HepG2 (cell line): Measurements from ENCODE around the gene PLLP. TPM values are rescaled to one million over a fixed set of nuclear protein-coding genes. Genes with fewer than 3 reads are reported as not detected.
A peak's percentile ranks its signal among the peaks of the same experiment; 100 is the strongest.

Experiments used
- ATAC-seq: fragments of 200-7000 bp; cut with Tn5 transposase; 3 replicates; pipeline ENCODE4 v1.9.1; 2020; ENCODE audit warnings: mild to moderate bottlenecking, moderate library complexity
- BruUV-seq: library from RNA; stranded (reverse); fragments of 400-500 nt; replicated peaks from 2 replicates; lab custom pipeline; 2021; lab: Mats Ljungman, UMichigan
- CTCF ChIA-PET: fragments of 300-600 bp; formaldehyde crosslinking; extraction: SDS; loops from one replicate; lab custom pipeline; 2021; ENCODE audit warnings: low total read pairs, inconsistent platforms, low intra/inter-chr PET ratio; lab: Yijun Ruan, JAX
- POLR2A ChIA-PET: fragments of 350-600 bp; sonication (Branson Sonifier 250); formaldehyde crosslinking; loops from one replicate; lab custom pipeline; 2020; ENCODE audit warnings: antibody characterized with exemption, inconsistent platforms; lab: Yijun Ruan, JAX
- DNase-seq: peaks from one replicate; pipeline ENCODE4 v3.0.0-alpha.2; 2015; ENCODE audit warnings: low spot score
- FAIRE-seq: peaks from 3 replicates; lab custom pipeline; 2011; peaks lifted over from hg19 to GRCh38; lab: Jason Lieb, UNC
- H2AFZ ChIP-seq: one replicate; pipeline ENCODE4 v1.6.1; 2011; ENCODE audit warnings: low read length, inconsistent platforms
- H3K27ac ChIP-seq: fragments of 300-600 bp; 3 replicates; pipeline ENCODE4 v1.8.0; 2011; ENCODE audit warnings: mixed run types, mild to moderate bottlenecking, mixed read lengths, low read length, inconsistent platforms; ENCODE audit not compliant: insufficient read depth; ENCODE audit errors: extremely low read length
- H3K27me3 ChIP-seq, 2 experiments: fragments of 200-600 bp in 1 of 2; 2 replicates in 1 of 2; 3 replicates in 1 of 2; pipeline versions ENCODE4 v1.6.0 to v1.8.0; 2011; ENCODE audit warnings: low read length in 2 of 2, mild to moderate bottlenecking in 2 of 2, moderate library complexity in 2 of 2, inconsistent platforms in 1 of 2; ENCODE audit not compliant: insufficient read depth in 2 of 2, control insufficient read depth in 1 of 2
- H3K36me3 ChIP-seq, 2 experiments: fragments of 200-600 bp in 1 of 2; replicated peaks in 1 of 2; 2 replicates in 1 of 2; 3 replicates in 1 of 2; pipeline versions ENCODE4 v1.5.1 to v1.8.0; 2011; ENCODE audit warnings: low read length in 2 of 2, inconsistent platforms in 1 of 2; ENCODE audit not compliant: insufficient read depth in 2 of 2, control insufficient read depth in 1 of 2
- H3K4me1 ChIP-seq: 2 replicates; pipeline ENCODE4 v1.5.1; 2012; ENCODE audit warnings: low read length, inconsistent platforms; ENCODE audit not compliant: insufficient read depth
- H3K4me2 ChIP-seq: 2 replicates; pipeline ENCODE4 v1.6.0; 2011; ENCODE audit warnings: low read depth, low read length, inconsistent platforms
- H3K4me3 ChIP-seq, 3 experiments: fragments of 200-600 bp in 1 of 3; sonication (generic), shearing (Covaris generic) in 1 of 3; replicated peaks in 1 of 3; 2 replicates each; pipeline ENCODE4 v1.5.1; 2011 to 2016; ENCODE audit warnings: low read length in 3 of 3, inconsistent platforms in 2 of 3, low read depth in 2 of 3, mild to moderate bottlenecking in 2 of 3, control low read depth in 1 of 3, mixed read lengths in 1 of 3; ENCODE audit not compliant: insufficient read depth in 1 of 3
- H3K79me2 ChIP-seq: one replicate; pipeline ENCODE4 v1.6.1; 2011; ENCODE audit warnings: low read length, inconsistent platforms; ENCODE audit not compliant: insufficient read depth
- H3K9ac ChIP-seq: 2 replicates; pipeline ENCODE4 v1.6.0; 2011; ENCODE audit warnings: mild to moderate bottlenecking, low read depth, low read length, inconsistent platforms; ENCODE audit not compliant: insufficient read depth
- H3K9me3 ChIP-seq: 2 replicates; pipeline ENCODE4 v1.5.1; 2012; ENCODE audit warnings: mild to moderate bottlenecking, low read length
- H4K20me1 ChIP-seq: 2 replicates; pipeline ENCODE4 v1.6.0; 2011; ENCODE audit warnings: inconsistent platforms, mild to moderate bottlenecking, low read length, moderate library complexity; ENCODE audit not compliant: insufficient read depth
- KAT7 ChIP-seq: IDR thresholded peaks from 2 replicates; pipeline ENCODE4 v1.6.1; 2018; ENCODE audit warnings: borderline replicate concordance, missing compliant biosample characterization
- NR3C1 ChIP-seq: sonication (generic); formaldehyde crosslinking; IDR thresholded peaks from 2 replicates; pipeline ENCODE4 v1.4.0; 2020; ENCODE audit warnings: missing genetic modification reagents
- ZNF724P ChIP-seq: sonication (generic); formaldehyde crosslinking; IDR thresholded peaks from 2 replicates; pipeline ENCODE4 v1.8.0; 2022; ENCODE audit warnings: missing genetic modification reagents, borderline replicate concordance
- WGBS: methylation state at CpG from one replicate; pipeline ENCODE4 v1.1.6; 2017; ENCODE audit warnings: low lambda C conversion rate; 5-methylcytosine and 5-hydroxymethylcytosine counted together
- in situ Hi-C: cut with HindIII; loops from 2 replicates; pipeline ENCODE4 v1.10.0; 2017; ENCODE audit warnings: low pct_unique_long_range_greater_than_20kb; ENCODE audit not compliant: extremely low pct_ligation_motif_present
- intact Hi-C: fragments of 100-400 bp; cut with micrococcal nuclease; formaldehyde crosslinking; loops from one replicate; pipeline ENCODE4 v1.10.0; 2022; ENCODE audit not compliant: unreplicated experiment
- polyA plus RNA-seq, 8 experiments: library from polyadenylated mRNA; depleted of rRNA in 3 of 8; stranded (reverse) in 7 of 8; unstranded in 1 of 8; fragments of >200 nt; fragmentation: Illumina TruSeq in 4 of 8; extraction: Trizol in 4 of 8; gene quantifications; 2 replicates each; pipeline versions ENCODE4 v1.2.1 to v1.2.3, GENCODE V29; 2011 to 2016; ENCODE audit warnings: low read depth in 4 of 8, missing spikeins in 1 of 8, mixed read lengths in 1 of 8; ENCODE audit not compliant: insufficient read depth in 1 of 8
- total RNA-seq, 5 experiments: library from RNA; depleted of rRNA; stranded (reverse); fragments of >200 nt; fragmentation: Illumina TruSeq; extraction: Trizol; gene quantifications; 2 replicates each; pipeline ENCODE4 v1.2.3, GENCODE V29; 2016; ENCODE audit warnings: low read depth in 1 of 5
- TF ChIP-seq, protein P1 (sequence below): sonication (generic); formaldehyde crosslinking; IDR thresholded peaks from 2 replicates; pipeline ENCODE4 v1.8.0; 2022; ENCODE audit warnings: low read depth, missing genetic modification reagents
- TF ChIP-seq, protein P2 (sequence below): sonication (generic); formaldehyde crosslinking; IDR thresholded peaks from 2 replicates; pipeline ENCODE4 v1.5.0; 2020; ENCODE audit warnings: mild to moderate bottlenecking, missing genetic modification reagents
- TF ChIP-seq, protein P3 (sequence below): IDR thresholded peaks from 2 replicates; pipeline ENCODE4 v1.6.1; 2012; ENCODE audit warnings: low read length, improper control_type of control experiment
- TF ChIP-seq, protein P4 (sequence below): sonication (generic); formaldehyde crosslinking; conservative IDR thresholded peaks from 2 replicates; pipeline ENCODE4 v1.8.1; 2023; ENCODE audit warnings: missing genetic modification reagents

Gene PLLP
- total and polyA plus RNA-seq, 2 of the 13 experiments (the other 11 are each of a cell fraction or from before 2014, with no cell fraction given), result 60.6 to 127 TPM

DNA sequence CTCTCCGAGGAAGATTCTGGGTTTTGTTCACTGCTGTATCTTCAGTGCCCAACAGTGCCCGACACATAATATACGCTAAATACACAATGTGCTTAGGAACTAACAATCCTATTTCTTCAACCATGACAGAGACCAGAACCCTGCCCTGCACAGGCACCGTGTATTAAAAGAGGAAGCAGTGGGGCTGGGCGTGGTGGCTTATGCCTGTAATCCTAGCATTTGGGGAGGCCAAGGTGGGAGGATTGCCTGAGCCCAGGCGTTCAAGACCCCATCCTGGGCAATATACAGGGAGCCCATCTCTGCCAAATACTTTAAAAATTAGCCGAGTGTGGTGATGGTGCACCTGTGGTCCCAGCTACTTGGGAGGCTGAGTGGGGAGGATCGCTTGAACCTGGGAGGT, 20.1 kb downstream of the PLLP start:
- Histone ChIP-seq H3K27me3 (no peaks in the 10 kb centered on the region), H3K9ac (no peak overlapping the region), H3K4me1 (peaks cover 35% of the 10 kb centered on the region), H3K4me3 (no peak overlapping the region), H3K4me2 (no peak overlapping the region), H3K27ac (no peak overlapping the region), H2AFZ (no peak overlapping the region), H4K20me1 (peaks cover 9% of the 10 kb centered on the region), H3K9me3 (no peaks in the 10 kb centered on the region), H3K36me3 (peaks cover 20 to 36% of the 10 kb centered on the region in 2 experiments; a peak in 4 of 5 replicates), H3K79me2 (peaks cover 21% of the 10 kb centered on the region)
- intact Hi-C loops (no loop called here), in situ Hi-C loops (no loop called here)
- BruUV-seq, result no TSS peak
- WGBS, result 97% methylated on average over 8 of the region's 8 CpGs
- ATAC-seq, result no peak
- DNase-seq, result no peak
- ChIA-PET POLR2A (no interaction called here), CTCF (no interaction called here)
- no peak for FAIRE-seq
- TF ChIP-seq, protein P1, sequence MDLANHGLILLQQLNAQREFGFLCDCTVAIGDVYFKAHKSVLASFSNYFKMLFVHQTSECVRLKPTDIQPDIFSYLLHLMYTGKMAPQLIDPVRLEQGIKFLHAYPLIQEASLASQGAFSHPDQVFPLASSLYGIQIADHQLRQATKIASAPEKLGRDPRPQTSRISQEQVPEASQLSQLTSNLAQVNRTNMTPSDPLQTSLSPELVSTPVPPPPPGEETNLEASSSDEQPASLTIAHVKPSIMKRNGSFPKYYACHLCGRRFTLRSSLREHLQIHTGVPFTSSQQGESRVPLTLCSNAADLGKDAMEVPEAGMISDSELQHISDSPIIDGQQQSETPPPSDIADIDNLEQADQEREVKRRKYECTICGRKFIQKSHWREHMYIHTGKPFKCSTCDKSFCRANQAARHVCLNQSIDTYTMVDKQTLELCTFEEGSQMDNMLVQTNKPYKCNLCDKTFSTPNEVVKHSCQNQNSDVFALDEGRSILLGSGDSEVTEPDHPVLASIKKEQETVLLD (CRISPR knock-in tag), result no peak
- TF ChIP-seq, protein P2, sequence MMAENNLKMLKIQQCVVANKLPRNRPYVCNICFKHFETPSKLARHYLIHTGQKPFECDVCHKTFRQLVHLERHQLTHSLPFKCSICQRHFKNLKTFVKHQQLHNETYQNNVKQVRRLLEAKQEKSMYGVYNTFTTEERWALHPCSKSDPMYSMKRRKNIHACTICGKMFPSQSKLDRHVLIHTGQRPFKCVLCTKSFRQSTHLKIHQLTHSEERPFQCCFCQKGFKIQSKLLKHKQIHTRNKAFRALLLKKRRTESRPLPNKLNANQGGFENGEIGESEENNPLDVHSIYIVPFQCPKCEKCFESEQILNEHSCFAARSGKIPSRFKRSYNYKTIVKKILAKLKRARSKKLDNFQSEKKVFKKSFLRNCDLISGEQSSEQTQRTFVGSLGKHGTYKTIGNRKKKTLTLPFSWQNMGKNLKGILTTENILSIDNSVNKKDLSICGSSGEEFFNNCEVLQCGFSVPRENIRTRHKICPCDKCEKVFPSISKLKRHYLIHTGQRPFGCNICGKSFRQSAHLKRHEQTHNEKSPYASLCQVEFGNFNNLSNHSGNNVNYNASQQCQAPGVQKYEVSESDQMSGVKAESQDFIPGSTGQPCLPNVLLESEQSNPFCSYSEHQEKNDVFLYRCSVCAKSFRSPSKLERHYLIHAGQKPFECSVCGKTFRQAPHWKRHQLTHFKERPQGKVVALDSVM (CRISPR knock-in tag), result no peak
- TF ChIP-seq NR3C1 (CRISPR knock-in tag) (no peak), ZNF724P (no peak), KAT7 (no peak)
- TF ChIP-seq, protein P3, sequence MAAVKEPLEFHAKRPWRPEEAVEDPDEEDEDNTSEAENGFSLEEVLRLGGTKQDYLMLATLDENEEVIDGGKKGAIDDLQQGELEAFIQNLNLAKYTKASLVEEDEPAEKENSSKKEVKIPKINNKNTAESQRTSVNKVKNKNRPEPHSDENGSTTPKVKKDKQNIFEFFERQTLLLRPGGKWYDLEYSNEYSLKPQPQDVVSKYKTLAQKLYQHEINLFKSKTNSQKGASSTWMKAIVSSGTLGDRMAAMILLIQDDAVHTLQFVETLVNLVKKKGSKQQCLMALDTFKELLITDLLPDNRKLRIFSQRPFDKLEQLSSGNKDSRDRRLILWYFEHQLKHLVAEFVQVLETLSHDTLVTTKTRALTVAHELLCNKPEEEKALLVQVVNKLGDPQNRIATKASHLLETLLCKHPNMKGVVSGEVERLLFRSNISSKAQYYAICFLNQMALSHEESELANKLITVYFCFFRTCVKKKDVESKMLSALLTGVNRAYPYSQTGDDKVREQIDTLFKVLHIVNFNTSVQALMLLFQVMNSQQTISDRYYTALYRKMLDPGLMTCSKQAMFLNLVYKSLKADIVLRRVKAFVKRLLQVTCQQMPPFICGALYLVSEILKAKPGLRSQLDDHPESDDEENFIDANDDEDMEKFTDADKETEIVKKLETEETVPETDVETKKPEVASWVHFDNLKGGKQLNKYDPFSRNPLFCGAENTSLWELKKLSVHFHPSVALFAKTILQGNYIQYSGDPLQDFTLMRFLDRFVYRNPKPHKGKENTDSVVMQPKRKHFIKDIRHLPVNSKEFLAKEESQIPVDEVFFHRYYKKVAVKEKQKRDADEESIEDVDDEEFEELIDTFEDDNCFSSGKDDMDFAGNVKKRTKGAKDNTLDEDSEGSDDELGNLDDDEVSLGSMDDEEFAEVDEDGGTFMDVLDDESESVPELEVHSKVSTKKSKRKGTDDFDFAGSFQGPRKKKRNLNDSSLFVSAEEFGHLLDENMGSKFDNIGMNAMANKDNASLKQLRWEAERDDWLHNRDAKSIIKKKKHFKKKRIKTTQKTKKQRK, result no peak
- TF ChIP-seq, protein P4, sequence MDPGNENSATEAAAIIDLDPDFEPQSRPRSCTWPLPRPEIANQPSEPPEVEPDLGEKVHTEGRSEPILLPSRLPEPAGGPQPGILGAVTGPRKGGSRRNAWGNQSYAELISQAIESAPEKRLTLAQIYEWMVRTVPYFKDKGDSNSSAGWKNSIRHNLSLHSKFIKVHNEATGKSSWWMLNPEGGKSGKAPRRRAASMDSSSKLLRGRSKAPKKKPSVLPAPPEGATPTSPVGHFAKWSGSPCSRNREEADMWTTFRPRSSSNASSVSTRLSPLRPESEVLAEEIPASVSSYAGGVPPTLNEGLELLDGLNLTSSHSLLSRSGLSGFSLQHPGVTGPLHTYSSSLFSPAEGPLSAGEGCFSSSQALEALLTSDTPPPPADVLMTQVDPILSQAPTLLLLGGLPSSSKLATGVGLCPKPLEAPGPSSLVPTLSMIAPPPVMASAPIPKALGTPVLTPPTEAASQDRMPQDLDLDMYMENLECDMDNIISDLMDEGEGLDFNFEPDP (CRISPR knock-in tag), result 0 out of 2 replicates have a peak, but pooled peaks have one; percentile 15
